HG02970 (cell line): ENCODE measurements around the gene PNLIPRP3.

ENCODE experiments used
- ATAC-seq: cut with Tn5 transposase; IDR thresholded peaks from one replicate; pipeline ENCODE4 v1.9.1; 2021; ENCODE audit warnings: mild to moderate bottlenecking, moderate library complexity, moderate number of reproducible peaks; ENCODE audit not compliant: unreplicated experiment, low FRiP score

PNLIPRP3 gene

DNA sequence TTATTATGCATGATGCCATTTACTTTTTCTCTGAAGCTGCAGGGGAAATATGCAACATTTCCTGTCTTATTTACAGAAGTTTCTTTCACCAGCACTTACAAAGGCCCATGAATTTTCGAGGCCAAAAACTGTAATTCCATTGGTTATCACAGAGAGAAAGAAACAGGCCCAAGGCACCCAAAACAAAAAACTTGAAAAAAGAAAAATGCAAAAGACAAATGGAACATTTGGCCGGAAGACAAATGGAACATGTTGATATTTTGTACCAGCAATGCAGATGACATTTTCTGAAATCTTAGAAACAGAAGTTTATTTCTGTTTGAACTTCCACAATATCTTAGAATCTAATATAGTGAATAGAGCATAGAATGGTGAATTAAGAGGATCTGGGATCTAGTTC, 61.8 kb downstream of the PNLIPRP3 start:
- ATAC-seq: no peak

DNA sequence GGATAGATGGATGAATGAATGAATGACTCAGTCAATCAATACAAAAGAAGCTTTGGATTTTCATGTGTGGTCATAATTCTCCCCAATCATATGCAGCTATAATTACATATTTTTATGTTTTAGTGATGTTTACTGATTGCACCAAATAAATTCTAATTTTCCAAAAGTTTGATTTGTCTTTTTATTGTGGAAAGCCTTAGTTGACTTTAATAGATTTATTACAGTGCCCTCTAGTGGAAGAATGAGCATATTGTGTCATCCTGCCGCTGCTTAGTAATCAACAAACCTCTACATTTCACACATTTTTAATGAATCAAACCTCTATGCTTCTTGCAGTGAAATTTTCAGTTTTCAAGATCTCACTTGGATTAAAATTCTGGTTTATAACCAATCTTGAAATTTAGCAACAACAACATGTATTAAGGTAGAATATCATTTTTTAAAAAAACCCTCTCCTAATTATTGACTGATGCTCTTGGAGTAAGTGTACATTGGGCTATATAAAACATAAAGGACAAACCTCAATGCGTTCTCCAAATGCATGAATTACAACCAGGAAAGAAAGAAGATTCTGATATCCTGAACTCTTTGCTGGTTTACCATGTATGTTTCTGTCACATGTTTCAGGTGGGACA, 62.5 kb downstream of the PNLIPRP3 start:
- ATAC-seq: no peak

DNA sequence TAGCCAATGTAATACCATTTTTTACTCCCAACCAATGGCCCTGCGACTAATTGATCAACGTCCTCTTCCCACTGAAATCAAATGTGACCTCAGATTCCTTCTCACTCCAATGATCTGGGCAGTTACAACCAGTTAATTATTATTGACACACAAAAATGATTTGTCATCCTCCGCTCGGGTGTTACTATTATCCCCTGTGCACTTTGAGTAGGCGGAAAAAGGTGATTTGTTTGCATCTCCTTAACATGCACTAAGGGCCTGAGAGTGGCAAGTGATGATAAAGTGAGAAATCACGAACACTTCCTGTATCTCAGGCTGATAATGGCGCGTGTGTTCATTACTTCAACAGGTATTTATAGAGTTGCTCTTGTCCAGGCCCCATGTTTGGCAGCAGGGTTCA, 77.1 kb downstream of the PNLIPRP3 start:
- no peak for ATAC-seq

DNA sequence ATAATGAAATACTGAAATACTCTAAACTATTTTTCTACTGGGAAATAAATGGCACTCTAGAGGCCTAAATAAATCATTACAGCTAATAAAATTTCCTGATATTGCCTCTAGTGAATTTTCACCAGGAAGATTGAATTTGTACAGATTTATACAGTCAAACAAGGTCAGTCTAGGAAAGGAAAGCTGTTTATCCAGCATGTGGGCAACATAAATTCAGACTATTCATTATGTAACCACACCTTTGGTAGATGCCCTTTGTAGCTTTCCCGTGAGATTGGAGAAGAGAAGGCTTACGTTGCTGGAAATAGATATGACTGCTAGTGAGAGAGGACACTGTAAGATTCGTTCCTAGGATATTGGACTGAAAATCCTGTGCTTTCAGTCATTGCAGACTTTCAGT, 82.9 kb downstream of the PNLIPRP3 start:
- ATAC-seq: no peak

DNA sequence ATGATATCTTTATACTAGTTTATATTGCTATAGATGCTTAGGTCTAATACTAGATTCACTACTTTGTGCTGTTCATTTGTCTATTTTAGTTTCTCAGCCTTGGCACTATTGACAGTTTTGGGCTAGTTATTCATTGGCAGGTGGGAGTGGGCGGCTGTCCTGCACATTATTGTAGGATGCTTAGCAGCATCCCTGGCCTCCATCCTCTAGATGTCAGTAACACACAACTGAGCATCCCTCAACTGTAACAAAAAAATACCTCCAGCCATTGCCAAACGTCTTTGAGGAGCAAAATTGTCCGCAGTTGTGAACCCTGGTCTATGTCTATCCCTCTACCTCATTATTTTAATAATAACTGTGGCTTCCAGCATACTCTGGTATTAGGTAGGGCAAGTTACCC, 83.7 kb downstream of the PNLIPRP3 start:
- no peak for ATAC-seq

DNA sequence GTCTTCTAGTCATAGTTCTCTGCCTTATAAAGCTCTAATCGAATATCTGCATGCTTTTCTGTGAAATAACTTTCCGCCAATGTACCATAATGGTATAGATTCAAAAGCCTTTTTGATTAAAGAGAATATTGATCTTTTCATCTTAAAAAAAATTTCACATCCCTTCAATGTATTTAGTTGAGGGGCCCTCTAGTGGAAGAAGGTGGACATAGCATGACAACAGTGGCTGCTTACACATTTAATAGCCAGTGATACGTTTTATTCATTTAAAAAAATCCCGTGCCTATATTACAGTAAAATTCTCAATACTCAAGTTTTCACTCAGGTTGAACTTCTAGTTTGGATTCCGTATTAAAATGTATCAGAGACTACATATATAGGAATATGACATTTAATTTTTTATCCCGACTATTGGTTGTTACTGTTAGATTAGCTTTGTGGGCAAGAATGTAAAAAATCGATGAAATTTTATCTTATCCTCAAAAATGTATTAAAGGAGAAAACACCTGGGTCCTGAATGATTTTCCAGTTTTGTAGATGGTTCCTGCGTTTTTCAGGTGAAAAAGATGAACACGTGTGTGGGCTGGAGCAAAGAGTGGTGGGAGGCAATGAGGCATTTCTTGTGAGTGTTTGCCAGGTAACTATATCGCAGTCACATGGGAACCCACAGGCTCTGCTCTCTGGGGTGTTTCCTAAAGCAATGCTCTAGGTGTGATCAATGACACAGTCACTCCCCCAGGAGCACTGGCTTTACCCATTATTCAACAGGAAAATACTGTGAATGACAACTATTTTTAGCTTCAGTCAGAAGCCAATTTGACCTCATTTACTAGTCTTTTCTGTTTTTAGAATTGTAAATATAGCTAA, 94.0 kb downstream of the PNLIPRP3 start:
- ATAC-seq: peak; percentile 72

DNA sequence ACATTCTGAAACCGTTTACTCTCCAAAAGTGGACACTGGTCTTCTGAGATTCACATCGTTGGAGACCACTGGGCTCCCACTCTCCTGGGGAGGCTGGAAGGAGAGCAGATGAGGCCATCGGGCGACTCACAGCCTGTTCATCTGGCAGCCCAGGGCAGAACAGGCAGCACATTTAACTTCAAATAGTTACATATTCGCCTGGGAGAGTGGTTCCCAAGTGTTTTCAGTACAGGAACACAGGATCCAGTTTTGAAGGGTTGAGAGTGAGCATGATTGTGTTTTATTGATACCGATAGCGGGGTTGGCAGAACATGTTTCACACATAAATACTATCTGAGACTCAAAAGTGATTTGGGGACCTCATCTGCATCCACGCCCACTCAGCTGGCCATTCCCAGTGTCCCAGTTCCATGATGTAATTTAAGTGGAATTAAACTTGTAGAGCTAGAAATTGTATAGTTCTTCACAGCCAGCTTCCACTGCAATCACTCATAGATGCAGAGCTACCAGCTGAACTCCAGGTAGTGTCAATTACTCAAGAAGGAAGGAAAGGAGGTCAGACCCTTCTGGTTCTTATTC, 95.2 kb downstream of the PNLIPRP3 start:
- ATAC-seq: no peak

DNA sequence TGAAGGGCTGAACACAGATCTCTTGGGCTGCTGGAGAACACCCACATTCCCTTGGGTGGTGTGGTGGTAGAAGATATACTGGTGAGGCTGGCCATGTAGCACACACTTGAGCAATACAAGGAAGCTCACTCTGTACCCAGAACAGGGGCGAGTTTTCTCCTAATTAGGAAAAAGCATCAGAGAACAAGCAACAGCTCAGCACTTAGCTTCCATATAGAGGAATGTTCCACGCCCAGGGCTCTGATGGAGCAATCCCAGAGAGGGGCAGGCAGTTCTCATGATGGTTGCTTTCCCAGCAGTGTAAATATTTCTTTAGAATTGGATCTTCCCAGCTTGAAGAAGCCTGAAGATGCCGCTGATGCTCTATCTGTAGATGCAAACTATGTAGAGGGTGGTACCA, 97.1 kb downstream of the PNLIPRP3 start:
- ATAC-seq: no peak

DNA sequence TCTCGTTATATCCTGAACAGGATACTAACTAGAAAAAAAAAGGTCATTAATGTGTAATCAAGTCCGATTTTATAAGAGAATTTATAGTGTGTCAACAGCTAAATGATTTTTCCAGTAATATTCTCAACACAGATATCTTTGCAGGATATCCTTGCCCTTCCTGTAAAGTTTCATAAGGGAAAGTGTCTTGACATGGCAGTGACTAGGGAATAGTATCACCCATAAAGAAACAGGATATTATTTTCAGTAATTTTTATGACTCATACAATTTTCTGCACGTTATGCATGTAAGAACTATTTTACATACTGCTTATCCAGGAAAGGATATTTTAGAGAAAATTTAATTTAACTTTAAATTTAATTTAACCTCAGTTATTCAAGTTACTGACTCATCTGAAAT, 98.6 kb downstream of the PNLIPRP3 start:
- no peak for ATAC-seq
